Left kidney (tissue), 8 donors: ENCODE results near the gene SMARCD2. TPM values are rescaled to one million over a fixed set of nuclear protein-coding genes. Genes with fewer than 3 reads are reported as not detected.
"Not testable (repeated sequence)": the region's sequence is repeated elsewhere in the genome, so short reads cannot be mapped to it uniquely, and the experiment has no call there.

Source experiments
- DNase-seq: peaks from one replicate; pipeline ENCODE4 v3.0.0-alpha.2; 2013
- long read RNA-seq, 8 donors: transcript quantifications; one replicate each; lab custom pipeline, GENCODE V29; 2026
- polyA plus RNA-seq: library from polyadenylated mRNA; unstranded; fragments of 120-200 nt; gene quantifications from one replicate; pipeline ENCODE4 v1.2.1, GENCODE V29; 2013; ENCODE audit not compliant: insufficient read length

SMARCD2 gene
- 58.9 TPM for polyA plus RNA-seq
- long read RNA-seq, donor 1, partial matches to known transcripts: 9 of 13 reads
- long read RNA-seq, donor 1, other reads (novel, unspliced or antisense): 0 of 13 reads
- long read RNA-seq, donor 2, partial matches to known transcripts: 12 of 16 reads
- long read RNA-seq, donor 2, other reads (novel, unspliced or antisense): 0 of 16 reads
- long read RNA-seq, donor 3, partial matches to known transcripts: 5 of 6 reads
- long read RNA-seq, donor 3, other reads (novel, unspliced or antisense): 0 of 6 reads
- long read RNA-seq, donor 4: 0 reads
- long read RNA-seq, donor 5, transcript SMARCD2-203 (13 exons, 2,716 nt): major isoform, 18 of 18 reads
- long read RNA-seq, donor 5, partial matches to known transcripts: 0 of 18 reads
- long read RNA-seq, donor 5, other reads (novel, unspliced or antisense): 0 of 18 reads
- long read RNA-seq, donor 6, partial matches to known transcripts: 22 of 24 reads
- long read RNA-seq, donor 6, other reads (novel, unspliced or antisense): 0 of 24 reads
- long read RNA-seq, donor 7, transcript SMARCD2-203 (13 exons, 2,716 nt): major isoform, 13 of 25 reads
- long read RNA-seq, donor 7, partial matches to known transcripts: 12 of 25 reads
- long read RNA-seq, donor 7, other reads (novel, unspliced or antisense): 0 of 25 reads
- long read RNA-seq, donor 8, partial matches to known transcripts: 0 of 3 reads
- long read RNA-seq, donor 8, other reads (novel, unspliced or antisense): 0 of 3 reads

DNA sequence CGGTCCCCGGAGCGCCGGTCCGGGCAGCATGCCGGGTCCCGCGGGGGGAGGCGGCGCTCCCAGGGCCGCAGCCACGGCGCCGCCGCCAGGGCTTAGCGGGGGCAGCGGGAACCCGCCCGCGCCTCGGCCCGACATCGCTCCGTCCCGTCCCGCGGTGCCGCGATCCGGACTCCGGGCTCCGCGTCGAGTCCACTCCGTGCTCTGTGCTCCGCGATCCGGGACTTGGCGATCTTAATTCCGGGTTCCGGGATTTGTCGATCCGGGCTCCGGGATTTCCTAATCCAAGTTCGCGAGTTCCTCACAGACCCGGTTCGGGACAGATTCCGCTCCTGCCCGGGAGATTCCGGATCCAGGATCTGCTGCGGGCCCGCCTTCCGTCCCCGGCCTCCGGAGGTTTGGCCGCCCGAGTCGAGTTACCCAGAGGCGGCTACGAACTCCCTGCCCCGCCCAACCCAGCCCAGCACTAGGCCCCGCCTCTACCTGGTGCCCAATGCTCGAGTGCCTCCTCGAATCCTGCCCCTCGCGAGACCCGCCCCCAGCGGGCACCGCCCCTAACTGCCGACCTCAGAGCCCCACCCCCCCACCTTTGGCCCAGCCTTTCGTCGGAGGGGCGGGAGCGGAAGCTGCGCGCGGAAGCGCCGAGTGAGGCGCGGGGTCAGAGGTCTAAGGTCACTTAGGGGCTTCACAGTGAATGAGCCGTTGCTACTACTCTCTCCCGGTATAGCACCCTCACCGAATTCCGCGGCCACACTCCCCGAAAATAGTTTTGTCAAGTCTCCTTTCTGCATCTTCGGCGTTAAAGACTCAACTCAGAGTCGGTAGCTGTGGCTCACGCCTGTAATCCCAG, at the start of gene SMARCD2:
Gene SMARCD2 (minus strand): TSS at position 146 of the 847 bp plus-strand sequence. CDS start 11 bp downstream, at position 135.
- DNase-seq: peak; percentile 98

DNA sequence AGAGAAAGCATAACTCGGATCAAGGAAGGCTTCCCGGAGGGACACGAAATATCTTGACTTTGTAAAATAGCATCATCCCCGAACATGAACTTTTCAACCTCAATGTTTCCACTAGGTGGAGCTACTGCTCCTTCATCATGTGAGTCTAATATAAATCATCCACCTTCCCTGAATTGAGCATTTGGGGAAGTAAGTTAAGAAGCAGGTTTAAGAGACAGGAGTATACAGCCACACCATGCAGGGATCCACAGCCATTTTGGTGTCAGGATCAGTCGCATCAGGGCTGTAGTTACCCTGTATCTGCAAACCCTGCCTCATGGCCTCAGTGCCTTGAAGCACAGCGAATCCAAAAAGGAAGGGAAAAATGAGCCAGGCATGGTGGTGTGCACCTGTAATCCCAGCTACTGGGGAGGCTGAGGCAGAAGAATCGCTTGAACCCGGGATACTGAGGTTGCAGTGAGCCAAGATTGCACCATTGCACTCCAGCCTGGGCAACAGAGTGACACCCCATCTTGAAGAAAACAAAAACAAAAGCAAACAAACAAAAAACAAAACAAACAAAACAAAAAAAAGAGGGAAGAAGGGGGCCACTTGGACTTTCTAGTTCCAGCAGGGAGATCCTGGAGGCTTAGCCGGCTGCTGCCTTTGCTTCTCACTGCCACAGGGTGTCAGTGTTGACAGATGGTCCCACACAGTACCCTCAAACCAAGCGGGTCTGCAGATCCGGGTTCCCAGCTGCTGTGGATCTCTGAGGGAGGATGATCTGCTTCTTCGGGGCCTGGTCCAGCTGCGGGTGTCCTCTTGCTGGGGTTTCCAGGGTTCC, 46.8 kb upstream of the SMARCD2 start:
- peak; percentile 12 for DNase-seq

DNA sequence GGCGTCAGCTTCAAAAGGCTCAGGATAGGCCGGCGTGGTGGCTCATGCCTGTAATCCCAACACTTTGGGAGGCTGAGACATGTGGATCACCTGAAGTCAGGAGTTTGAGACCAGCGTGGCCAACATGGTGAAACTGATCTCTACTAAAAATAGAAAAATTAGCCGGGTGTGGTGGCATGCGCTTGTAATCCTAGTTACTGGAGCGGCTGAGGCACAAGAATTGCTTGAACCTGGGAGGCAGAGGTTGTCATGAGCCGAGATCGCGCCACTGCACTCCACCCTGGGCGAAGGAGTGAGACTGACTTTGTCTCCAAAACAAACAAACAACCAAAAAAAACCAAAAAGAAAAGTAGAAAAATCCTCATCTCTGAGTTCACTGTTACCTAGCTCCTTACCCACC, 42.6 kb upstream of the SMARCD2 start:
- not testable (repeated sequence) for DNase-seq

DNA sequence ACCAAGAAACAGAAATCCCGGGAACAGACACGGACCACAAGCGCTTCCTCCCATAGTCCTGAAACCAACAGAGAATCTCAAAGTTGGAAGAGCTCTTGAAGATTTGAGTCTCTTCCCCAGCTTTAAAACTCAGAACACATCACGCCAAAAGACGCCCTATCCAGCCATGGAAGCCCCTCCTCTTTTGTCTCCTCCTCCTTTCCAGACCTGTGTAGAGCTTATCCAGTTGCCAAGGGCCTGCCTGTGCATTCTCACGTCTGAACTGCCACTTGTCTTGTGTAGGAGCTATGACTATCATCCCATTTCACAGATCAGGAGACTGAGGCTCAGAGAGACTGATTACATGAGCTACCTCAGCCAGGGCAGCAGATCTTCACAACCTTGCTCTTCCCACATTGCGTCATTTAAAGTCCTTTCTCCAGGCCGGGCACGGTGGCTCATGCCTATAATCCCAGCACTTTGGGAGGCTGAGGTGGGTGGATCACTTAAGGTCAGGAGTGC, 40.2 kb upstream of the SMARCD2 start:
- not testable (repeated sequence) for DNase-seq

DNA sequence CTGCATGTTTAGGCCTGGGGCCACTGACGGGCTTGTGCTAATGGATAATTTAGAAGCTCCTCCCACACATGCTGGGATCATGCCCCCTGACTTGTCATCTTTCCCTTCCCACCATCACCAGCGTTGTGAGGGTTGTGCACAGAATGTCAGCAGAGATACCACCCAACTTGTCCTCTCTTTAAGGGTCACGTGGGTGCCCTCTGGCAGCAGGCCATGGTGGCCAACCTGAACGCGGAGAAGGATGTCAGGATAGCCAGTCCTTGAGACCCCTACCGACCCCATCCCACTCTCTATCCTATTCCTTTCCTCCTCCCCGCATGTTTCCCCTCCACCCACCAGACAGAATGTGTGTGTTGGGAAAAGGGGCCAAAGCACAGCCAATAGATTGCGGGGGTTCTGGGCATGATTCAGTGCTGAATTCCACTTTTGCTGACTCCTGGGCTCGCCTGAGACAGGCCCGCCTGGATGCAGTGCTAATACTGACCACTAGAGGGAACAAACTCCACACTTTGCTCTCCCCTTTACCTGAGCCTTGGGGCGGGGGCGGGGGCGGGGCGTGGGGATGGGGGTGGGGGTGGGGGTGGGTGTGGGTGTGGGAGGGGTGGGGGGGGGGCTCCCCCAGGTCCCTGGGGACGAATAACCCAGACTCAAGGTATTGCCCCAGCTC, 39.6 kb upstream of the SMARCD2 start, which contains the start of gene GH2:
Gene GH2 (minus strand): TSS at position 10 of the 667 bp plus-strand sequence. CDS start 143 bp downstream, outside the sequence.
- DNase-seq: peak; percentile 24

DNA sequence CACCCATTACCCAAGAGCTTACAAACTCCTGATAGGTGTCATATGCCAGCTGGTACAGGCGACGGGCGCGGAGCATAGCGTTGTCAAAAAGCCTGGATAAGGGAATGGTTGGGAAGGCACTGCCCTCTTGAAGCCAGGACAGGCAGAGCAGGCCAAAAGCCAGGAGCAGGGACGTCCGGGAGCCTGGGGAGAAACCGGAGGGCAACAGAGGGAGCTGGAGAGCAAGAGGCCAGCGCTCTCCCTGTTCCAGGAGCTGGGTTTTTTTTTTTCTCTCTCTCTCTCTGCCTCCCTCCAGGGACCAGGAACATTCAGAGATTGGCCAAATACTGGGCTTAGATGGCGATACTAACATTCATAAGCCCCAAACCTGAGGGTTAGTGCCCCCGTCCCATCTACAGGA, 38.9 kb upstream of the SMARCD2 start:
- DNase-seq: not testable (repeated sequence)

DNA sequence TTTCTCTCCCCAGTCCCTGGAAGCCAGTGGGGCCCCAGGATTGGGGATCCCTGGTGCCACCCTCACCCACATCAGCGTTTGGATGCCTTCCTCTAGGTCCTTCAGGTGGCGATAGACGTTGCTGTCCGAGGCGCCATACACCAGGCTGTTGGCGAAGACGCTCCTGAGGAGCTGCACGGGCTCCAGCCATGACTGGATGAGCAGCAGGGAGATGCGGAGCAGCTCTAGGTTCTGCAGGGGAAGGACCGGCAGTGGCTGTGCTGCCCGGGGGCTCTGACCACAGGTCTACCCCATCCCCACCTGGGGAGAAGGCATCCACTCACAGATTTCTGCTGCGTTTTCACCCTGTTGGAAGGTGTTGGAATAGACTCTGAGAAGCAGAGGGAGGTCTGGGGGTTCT, 38.2 kb upstream of the SMARCD2 start:
- DNase-seq: no peak

DNA sequence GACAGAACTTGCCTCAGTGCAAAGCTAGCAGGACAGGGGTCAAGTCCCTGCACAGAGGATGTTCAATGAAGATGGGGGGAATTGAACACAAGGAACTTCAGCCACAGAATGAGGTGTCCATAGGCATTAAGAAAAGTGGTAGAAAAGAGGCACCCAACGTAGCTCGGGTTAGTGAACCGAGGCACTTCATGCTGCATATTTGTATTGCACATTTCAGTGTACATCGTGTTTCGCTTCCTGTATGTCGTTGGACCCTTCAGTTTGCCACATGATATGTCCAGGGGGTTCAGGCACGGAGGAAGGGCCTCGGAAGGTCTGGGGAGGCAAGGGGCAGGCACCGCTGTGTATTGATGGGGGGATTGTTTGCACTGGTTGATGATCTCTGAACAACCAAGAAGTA, 35.9 kb upstream of the SMARCD2 start:
- DNase-seq: not testable (repeated sequence)

DNA sequence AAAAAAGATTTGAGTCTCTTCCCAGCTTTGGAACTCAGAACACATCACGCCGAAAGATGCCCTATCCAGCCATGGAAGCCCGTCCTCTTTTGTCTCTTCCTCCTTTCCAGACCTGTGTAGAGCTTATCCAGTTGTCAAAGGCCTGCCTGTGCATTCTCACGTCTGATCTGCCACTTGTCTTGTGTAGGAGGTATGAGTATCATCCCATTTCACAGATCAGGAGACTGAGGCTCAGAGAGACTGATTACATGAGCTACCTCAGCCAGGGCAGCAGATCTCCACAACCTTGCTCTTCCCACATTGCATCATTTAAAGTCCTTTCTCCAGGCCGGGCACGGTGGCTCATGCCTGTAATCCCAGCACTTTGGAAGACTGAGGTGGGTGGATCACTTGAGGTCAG, 32.2 kb upstream of the SMARCD2 start:
- not testable (repeated sequence) for DNase-seq

DNA sequence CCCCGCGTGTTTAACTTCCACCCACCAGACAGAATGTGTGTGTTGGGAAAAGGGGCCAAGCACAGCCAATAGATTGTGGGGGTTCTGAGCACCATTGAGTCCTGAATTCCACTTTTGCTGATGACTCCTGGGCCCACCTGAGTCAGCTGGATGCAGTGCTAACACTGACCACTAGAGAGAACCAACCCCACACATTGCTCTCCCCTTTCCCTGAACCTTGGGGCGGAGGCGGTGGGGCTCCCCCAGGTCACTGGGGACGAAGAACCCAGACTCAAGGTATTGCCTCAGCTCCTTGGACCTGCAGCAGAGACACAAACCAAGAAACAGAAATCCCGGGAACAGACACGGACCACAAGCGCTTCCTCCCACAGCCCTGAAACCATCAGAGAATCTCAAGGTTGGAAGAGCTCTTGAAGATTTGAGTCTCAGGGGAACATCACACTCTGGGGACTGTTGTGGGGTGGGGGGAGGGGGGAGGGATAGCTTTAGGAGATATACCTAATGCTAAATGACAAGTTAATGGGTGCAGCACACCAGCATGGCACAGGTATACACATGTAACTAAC, 31.7 kb upstream of the SMARCD2 start:
- DNase-seq: not testable (repeated sequence)

DNA sequence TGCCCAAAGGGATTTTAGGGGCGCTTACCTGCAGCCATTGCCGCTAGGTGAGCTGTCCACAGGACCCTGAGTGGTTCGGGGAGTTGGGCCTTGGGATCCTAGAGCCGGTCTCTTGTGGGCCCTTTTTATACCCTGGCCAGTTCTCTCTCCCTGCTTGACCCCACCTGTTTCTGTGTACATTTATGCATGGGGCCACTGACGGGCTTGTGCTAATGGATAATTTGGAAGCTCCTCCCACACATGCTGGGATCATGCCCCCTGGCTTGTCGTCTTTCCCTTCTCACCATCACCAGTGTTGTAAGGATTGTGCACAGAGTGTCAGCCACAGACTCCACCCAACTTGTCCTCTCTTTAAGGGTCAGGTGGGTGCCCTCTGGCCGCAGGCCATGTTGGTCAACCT, 31.1 kb upstream of the SMARCD2 start, which contains the start of gene CSH2:
Gene CSH2 (minus strand): TSS at position 101 of the 400 bp plus-strand sequence. CDS start 63 bp downstream, at position 38.
- not testable (repeated sequence) for DNase-seq

DNA sequence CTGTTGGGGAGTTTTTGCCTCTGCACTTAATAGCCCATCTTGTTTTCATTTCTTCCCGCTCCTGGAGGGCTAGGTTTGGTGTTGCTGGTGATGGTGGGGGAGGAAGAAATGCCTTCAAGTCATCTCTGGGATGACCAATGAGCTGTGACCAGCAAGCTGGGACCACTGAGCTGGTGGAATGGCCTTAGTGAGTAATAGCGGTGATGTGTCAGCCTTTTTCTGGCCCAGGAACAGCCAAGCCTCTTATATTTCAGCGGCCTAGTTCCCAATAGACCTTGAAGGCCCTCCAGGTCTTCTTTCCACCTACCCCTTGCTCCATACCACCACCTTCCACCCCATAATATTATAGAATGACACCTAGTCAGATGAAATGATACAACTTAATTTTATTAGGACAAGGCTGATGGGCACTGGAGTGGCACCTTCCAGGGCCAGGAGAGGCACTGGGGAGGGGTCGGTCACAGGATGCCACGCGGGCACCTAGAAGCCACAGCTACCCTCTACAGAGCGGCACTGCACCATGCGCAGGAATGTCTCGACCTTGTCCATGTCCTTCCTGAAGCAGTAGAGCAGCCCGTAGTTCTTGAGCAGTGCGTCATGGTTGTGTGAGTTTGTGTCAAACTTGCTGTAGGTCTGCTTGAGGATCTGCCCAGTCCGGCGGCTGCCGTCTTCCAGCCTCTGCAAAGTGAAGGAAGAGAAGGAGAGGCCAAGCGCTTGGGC, 29.3 kb upstream of the SMARCD2 start:
- DNase-seq: not testable (repeated sequence)

DNA sequence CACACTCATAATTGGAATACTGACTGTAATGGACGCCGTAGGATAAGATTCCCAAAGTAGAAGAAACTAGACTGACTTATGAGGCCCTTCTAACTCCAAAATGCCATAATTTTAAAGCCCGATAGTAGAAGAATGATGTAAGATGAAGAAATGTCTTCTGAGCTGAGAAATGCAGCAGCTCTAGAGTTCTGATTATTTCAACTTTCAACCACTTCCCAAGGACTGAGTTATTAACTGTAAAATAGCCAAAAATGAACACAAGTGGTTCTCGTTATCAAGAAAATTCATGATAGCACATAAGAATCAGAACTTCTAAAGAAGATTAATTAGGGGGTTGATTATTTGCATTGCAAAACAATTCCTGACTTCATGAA, 27.8 kb upstream of the SMARCD2 start:
- DNase-seq: not testable (repeated sequence)

DNA sequence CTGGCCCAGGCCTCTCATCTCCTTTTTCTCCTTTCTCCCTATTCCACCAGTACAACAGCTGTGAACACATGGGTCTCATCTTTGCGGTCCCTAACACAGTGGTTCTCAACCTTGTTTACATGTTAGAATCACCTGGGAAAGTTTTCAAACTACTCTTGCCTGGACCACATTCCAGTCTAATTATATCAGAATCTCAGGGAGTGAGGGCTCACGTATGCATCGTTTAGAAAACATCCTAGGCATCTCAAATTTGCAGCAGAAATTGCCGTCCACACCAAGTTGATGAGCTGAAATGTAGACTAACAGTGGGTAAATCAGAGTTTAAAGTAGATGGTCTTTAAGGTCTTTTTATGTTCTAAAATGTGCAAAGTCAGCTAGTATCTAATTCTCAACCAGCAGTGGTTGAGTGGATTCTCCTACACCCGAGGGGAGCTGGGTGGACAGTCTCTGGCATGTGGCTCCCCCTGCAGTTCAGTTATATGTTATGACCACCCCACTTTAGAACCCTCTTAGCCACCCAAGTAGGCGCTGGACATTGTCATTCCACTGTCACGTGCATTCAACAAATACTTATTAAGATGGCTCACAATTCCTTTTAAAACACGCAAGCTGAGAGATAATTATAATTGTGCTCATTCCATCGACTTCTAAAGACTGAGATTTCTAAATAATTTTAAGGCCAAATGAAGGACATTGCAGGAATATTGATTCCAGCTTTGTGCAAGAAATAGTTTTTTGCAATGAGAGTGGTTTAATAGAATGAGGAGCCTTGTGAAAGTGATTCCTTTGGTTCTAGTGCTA, 27.2 kb upstream of the SMARCD2 start:
- not testable (repeated sequence) for DNase-seq

DNA sequence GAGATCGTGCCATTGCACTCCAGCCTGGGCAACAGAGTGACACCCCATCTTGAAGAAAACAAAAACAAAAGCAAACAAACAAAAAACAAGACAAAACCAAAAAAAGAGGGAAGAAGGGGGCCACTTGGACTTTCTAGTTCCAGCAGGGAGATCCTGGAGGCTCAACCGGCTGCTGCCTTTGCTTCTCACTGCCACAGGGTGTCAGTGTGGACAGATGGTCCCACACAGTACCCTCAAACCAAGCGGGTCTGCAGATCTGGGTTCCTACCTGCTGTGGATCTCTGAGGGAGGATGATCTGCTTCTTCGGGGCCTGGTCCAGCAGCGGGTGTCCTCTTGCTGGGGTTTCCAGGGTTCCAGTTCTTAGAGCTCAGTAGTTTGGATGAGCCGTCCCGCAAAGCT, 24.1 kb upstream of the SMARCD2 start:
- not testable (repeated sequence) for DNase-seq

DNA sequence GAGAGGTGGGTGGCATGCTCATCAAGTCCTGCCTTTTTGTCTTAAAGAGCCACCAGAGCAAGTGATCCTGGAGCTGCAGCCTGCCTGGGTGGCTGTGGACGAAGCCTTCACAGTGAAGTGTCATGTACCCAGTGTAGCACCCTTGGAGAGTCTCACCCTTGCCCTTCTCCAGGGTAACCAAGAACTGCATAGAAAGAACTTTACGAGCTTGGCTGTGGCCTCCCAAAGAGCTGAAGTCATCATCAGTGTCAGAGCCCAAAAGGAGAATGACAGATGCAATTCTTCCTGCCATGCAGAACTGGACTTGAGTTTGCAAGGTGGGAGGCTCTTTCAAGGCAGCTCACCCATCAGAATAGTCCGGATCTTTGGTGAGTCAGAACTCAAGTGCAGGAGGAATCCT, 16.8 kb upstream of the SMARCD2 start:
- no peak for DNase-seq

DNA sequence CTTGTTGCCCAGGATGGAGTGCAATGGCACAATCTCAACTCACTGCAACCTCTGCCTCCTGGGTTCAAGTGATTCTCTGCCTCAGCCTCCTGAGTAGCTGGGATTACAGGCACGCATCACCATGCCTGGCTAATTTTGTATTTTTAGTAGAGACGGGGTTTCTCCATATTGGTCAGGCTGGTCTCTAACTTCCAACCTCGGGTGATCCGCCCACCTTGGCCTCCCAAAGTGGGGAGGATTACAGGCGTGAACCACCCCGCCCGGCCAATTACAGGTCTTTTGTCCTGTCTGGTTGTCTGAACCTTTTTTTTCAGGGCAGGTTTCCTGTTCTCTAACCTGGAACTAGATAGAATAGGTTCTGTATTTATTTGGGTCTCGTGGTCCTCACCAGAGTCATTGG, 13.9 kb upstream of the SMARCD2 start:
- not testable (repeated sequence) for DNase-seq

DNA sequence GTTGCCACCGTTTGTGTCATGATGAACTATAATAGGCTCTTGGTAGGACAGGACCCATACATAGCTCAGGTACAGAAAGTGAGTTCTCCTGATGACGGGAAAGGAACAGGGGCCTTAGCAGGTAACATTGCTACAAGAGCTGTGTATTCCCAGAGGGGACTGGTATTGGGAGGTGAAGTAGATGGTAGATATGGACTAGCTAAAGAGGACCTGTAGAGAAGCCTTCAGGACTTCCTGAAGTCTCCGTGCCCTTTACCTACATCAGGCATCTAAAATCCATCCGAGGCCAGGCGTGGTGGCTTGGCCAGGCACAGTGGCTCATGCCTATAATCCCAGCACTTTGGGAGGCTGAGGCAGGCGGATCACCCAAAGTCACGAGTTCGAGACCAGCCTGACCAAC, 12.7 kb upstream of the SMARCD2 start:
- no peak for DNase-seq
